Stomach (tissue), 4 donors: ENCODE data around the gene ZBTB8OS.

Source experiments
- CTCF ChIP-seq, 7 experiments: fragments of 450-650 bp in 4 of 7; fragments of 200-600 bp in 3 of 7; sonication (generic) in 3 of 7; IDR thresholded peaks; one replicate each; pipeline ENCODE4 v1.5.1; 2016 to 2019; ENCODE audit warnings: antibody characterized with exemption in 7 of 7, control low read depth in 2 of 7, mild to moderate bottlenecking in 1 of 7
- EP300 ChIP-seq: sonication (generic); formaldehyde crosslinking; IDR thresholded peaks from one replicate; pipeline ENCODE4 v1.6.1; 2017; ENCODE audit warnings: antibody characterized with exemption
- POLR2A ChIP-seq, 4 donors: fragments of 450-650 bp; IDR thresholded peaks; one replicate each; pipeline ENCODE4 v1.6.1; 2016; ENCODE audit warnings: antibody characterized with exemption in 4 of 4, control low read depth in 2 of 4, mild to moderate bottlenecking in 1 of 4, moderate library complexity in 1 of 4
- POLR2AphosphoS5 ChIP-seq, 3 donors: sonication (generic); formaldehyde crosslinking; IDR thresholded peaks; one replicate each; pipeline ENCODE4 v1.6.1; 2016; ENCODE audit warnings: antibody characterized with exemption in 3 of 3

- TF ChIP-seq CTCF (IDR thresholded peaks at IDR 0.05) (no peak), POLR2AphosphoS5 (IDR thresholded peaks at IDR 0.05) (no peak), POLR2A (IDR thresholded peaks at IDR 0.05) (no peak), EP300 (no peak)
These were observed 45.7 kb upstream of the ZBTB8OS start for GRCh38 chr1:32696041-32696440.
